K562 (cell line): Measurements from ENCODE around the gene CARMIL1. TPM values are rescaled to one million over a fixed set of nuclear protein-coding genes. Genes with fewer than 3 reads are reported as not detected.

Source experiments
- ATAC-seq: fragments of 200-7000 bp; cut with Tn5 transposase; 3 replicates; pipeline ENCODE4 v1.9.1; 2020; ENCODE audit warnings: moderate library complexity
- BruUV-seq: library from RNA; stranded (reverse); fragments of 400-500 nt; replicated peaks from 2 replicates; lab custom pipeline; 2021; lab: Mats Ljungman, UMichigan
- CTCF ChIA-PET: fragments of 300-600 bp; formaldehyde crosslinking; extraction: SDS; loops from one replicate; lab custom pipeline; 2021; ENCODE audit warnings: low intra/inter-chr PET ratio; lab: Yijun Ruan, JAX
- POLR2A ChIA-PET: fragments of 300-600, 350-650 bp; sonication (Branson Sonifier 250); formaldehyde crosslinking; extraction: SDS; loops from one replicate; lab custom pipeline; 2021; ENCODE audit warnings: antibody characterized with exemption, inconsistent platforms; lab: Yijun Ruan, JAX
- DNase-seq, 4 experiments: peaks; one replicate each; pipeline versions ENCODE4 v3.0.0 to v3.0.0-alpha.2; 2011 to 2018; ENCODE audit warnings: low spot score in 3 of 4, mixed read lengths in 3 of 4; ENCODE audit errors: extremely low read depth in 1 of 4
- FAIRE-seq: peaks from 2 replicates; lab custom pipeline; 2011; peaks lifted over from hg19 to GRCh38; lab: Jason Lieb, UNC
- H2AFZ ChIP-seq: 2 replicates; pipeline ENCODE4 v1.6.0; 2011; ENCODE audit warnings: low read depth, low read length, control low read depth, inconsistent platforms
- H3K27ac ChIP-seq: fragments of 200-600 bp; 3 replicates; pipeline ENCODE4 v1.8.0; 2011; ENCODE audit warnings: low read depth, mild to moderate bottlenecking, control low read depth, inconsistent platforms, low read length, moderate library complexity, mixed read lengths; ENCODE audit errors: extremely low read depth
- H3K27me3 ChIP-seq, 2 experiments: fragments of 300-600 bp in 1 of 2; 2 replicates in 1 of 2; 3 replicates in 1 of 2; pipeline versions ENCODE4 v1.6.0 to v1.8.0; 2011; ENCODE audit warnings: inconsistent platforms in 2 of 2, low read length in 2 of 2, mild to moderate bottlenecking in 1 of 2, mixed read lengths in 1 of 2, moderate library complexity in 1 of 2; ENCODE audit not compliant: control insufficient read depth in 2 of 2, insufficient read depth in 2 of 2
- H3K36me3 ChIP-seq: fragments of 300-600 bp; 3 replicates; pipeline ENCODE4 v1.8.0; 2011; ENCODE audit warnings: mild to moderate bottlenecking, low read length, inconsistent platforms; ENCODE audit not compliant: control insufficient read depth, insufficient read depth
- H3K4me1 ChIP-seq, 2 experiments: fragments of 200-600 bp in 1 of 2; replicated peaks in 1 of 2; 2 replicates in 1 of 2; 3 replicates in 1 of 2; pipeline versions ENCODE4 v1.5.1 to v1.8.0; 2011; ENCODE audit warnings: inconsistent platforms in 2 of 2, low read length in 2 of 2, mild to moderate bottlenecking in 1 of 2, mixed read lengths in 1 of 2, moderate library complexity in 1 of 2; ENCODE audit not compliant: control insufficient read depth in 2 of 2, insufficient read depth in 2 of 2
- H3K4me2 ChIP-seq: 2 replicates; pipeline ENCODE4 v1.6.1; 2011; ENCODE audit warnings: low read length, control low read depth, inconsistent platforms, mixed read lengths; ENCODE audit not compliant: insufficient read depth
- H3K4me3 ChIP-seq: fragments of 200-600 bp; sonication (generic), shearing (Covaris generic); 2 replicates; pipeline ENCODE4 v1.5.1; 2016; ENCODE audit warnings: control low read depth, inconsistent platforms
- H3K79me2 ChIP-seq: fragments of 200-600 bp; 3 replicates; pipeline ENCODE4 v1.8.0; 2011; ENCODE audit warnings: low read length, inconsistent platforms; ENCODE audit not compliant: control insufficient read depth, insufficient read depth
- H3K9ac ChIP-seq, 2 experiments: 2 replicates each; pipeline versions ENCODE4 v1.6.0 to v1.6.1; 2011; ENCODE audit warnings: low read depth in 2 of 2, low read length in 2 of 2, control low read depth in 1 of 2, inconsistent platforms in 1 of 2, mild to moderate bottlenecking in 1 of 2, mixed read lengths in 1 of 2; ENCODE audit not compliant: insufficient read depth in 1 of 2
- H3K9me1 ChIP-seq: one replicate; pipeline ENCODE4 v1.6.0; 2011; ENCODE audit warnings: inconsistent platforms, mild to moderate bottlenecking, low read length, moderate library complexity; ENCODE audit not compliant: control insufficient read depth, insufficient read depth
- H3K9me3 ChIP-seq: replicated peaks from 2 replicates; pipeline ENCODE4 v1.5.1; 2011; ENCODE audit warnings: low read depth, low read length, inconsistent platforms; ENCODE audit not compliant: control insufficient read depth, insufficient read depth
- H4K20me1 ChIP-seq: replicated peaks from 2 replicates; pipeline ENCODE4 v1.6.1; 2011; ENCODE audit warnings: low read length, inconsistent platforms, mixed read lengths; ENCODE audit not compliant: control insufficient read depth, insufficient read depth
- CEBPB ChIP-seq: fragments of 450-650 bp; IDR thresholded peaks from 2 replicates; pipeline ENCODE4 v1.6.1; 2016; ENCODE audit warnings: missing genetic modification characterization, missing compliant biosample characterization
- DMBX1 ChIP-seq: fragments of 250-450 bp; sonication (Bioruptor Pico); IDR thresholded peaks from 2 replicates; pipeline ENCODE4 v1.8.0; 2022; ENCODE audit warnings: inconsistent platforms, mild to moderate bottlenecking, moderate library complexity, borderline replicate concordance
- ESRRB ChIP-seq: fragments of 250-450 bp; sonication (Bioruptor Pico); IDR thresholded peaks from 2 replicates; pipeline ENCODE4 v1.5.0; 2020; ENCODE audit warnings: mild to moderate bottlenecking, moderate library complexity, borderline replicate concordance
- HDAC6 ChIP-seq: IDR thresholded peaks from 2 replicates; pipeline ENCODE4 v1.6.1; 2012; ENCODE audit warnings: low read depth, mild to moderate bottlenecking, control low read depth, inconsistent platforms, low read length, moderate library complexity
- HMG20B ChIP-seq: fragments of 250-450 bp; sonication (Bioruptor Pico); IDR thresholded peaks from 2 replicates; pipeline ENCODE4 v1.5.0; 2021; ENCODE audit warnings: mild to moderate bottlenecking
- L3MBTL2 ChIP-seq: fragments of 450-650 bp; IDR thresholded peaks from 2 replicates; pipeline ENCODE4 v1.6.1; 2016; ENCODE audit warnings: mild to moderate bottlenecking, moderate library complexity
- MCM3 ChIP-seq: fragments of 450-650 bp; IDR thresholded peaks from 2 replicates; pipeline ENCODE4 v1.6.1; 2016
- SRSF1 ChIP-seq: fragments of 200-400 bp; formaldehyde crosslinking; IDR thresholded peaks from 2 replicates; pipeline ENCODE4 v1.6.1; 2017; ENCODE audit warnings: mild to moderate bottlenecking, low read depth, low read length, moderate library complexity
- ZNF280A ChIP-seq: fragments of 450-650 bp; IDR thresholded peaks from 2 replicates; pipeline ENCODE4 v1.6.1; 2018; ENCODE audit warnings: mild to moderate bottlenecking, low read depth; ENCODE audit not compliant: partially characterized antibody
- ZNF699 ChIP-seq: fragments of 250-450 bp; sonication (Bioruptor Pico); IDR thresholded peaks from 2 replicates; pipeline ENCODE4 v1.8.0; 2021; ENCODE audit warnings: mild to moderate bottlenecking, moderate library complexity; ENCODE audit not compliant: insufficient replicate concordance
- ZNF830 ChIP-seq: fragments of 250-450 bp; sonication (Bioruptor Pico); IDR thresholded peaks from 2 replicates; pipeline ENCODE4 v1.5.0; 2021; ENCODE audit warnings: mild to moderate bottlenecking
- WGBS: fragments of 100-300 bp; shearing (Covaris generic); methylation state at CpG from one replicate; pipeline ENCODE4 v1.1.6; 2016; ENCODE audit warnings: low coverage, mixed read lengths; ENCODE audit not compliant: insufficient coverage; ENCODE audit errors: missing lambda C conversion rate; 5-methylcytosine and 5-hydroxymethylcytosine counted together
- in situ Hi-C: fragments of 300-500 bp; cut with MboI; formaldehyde crosslinking; loops from 4 replicates; pipeline ENCODE4 v1.15.0; 2018; ENCODE audit warnings: inconsistent platforms, mixed read lengths
- intact Hi-C: fragments of 100-400 bp; cut with micrococcal nuclease; formaldehyde crosslinking; loops from 2 replicates; pipeline ENCODE4 v1.14.2; 2022
- polyA plus RNA-seq, 8 experiments: library from polyadenylated mRNA; depleted of rRNA in 4 of 8; stranded (reverse) in 5 of 8; unstranded in 3 of 8; fragments of >200 nt; fragmentation: Nextera tagmentation in 2 of 8; fragmentation: Illumina TruSeq in 1 of 8; extraction: Ambion mirVana in 2 of 8; extraction: Trizol in 1 of 8; gene quantifications; 2 replicates each; pipeline versions ENCODE4 v1.2.1 to v1.2.3, GENCODE V29; 2011 to 2014; ENCODE audit warnings: inconsistent platforms in 1 of 8, missing spikeins in 1 of 8
- total RNA-seq, 7 experiments: library from RNA; depleted of rRNA in 6 of 7; stranded (reverse); fragments of >200 nt in 6 of 7; fragmentation: Illumina TruSeq in 2 of 7; extraction: Trizol in 2 of 7; gene quantifications; 2 replicates each; pipeline versions ENCODE4 v1.2.1 to v1.2.3, GENCODE V29; 2011 to 2021; ENCODE audit warnings: low replicate concordance in 1 of 7
- TF ChIP-seq, protein P1 (sequence below): sonication (generic); formaldehyde crosslinking; IDR thresholded peaks from 2 replicates; pipeline ENCODE4 v1.8.1; 2022; ENCODE audit warnings: missing genetic modification reagents

CARMIL1 gene
- total and polyA plus RNA-seq, 9 of the 15 experiments (the other 6 are each of a cell fraction or from before 2014, with no cell fraction given): 0.04 to 0.32 (median 0.10) TPM; not detected in 1

DNA sequence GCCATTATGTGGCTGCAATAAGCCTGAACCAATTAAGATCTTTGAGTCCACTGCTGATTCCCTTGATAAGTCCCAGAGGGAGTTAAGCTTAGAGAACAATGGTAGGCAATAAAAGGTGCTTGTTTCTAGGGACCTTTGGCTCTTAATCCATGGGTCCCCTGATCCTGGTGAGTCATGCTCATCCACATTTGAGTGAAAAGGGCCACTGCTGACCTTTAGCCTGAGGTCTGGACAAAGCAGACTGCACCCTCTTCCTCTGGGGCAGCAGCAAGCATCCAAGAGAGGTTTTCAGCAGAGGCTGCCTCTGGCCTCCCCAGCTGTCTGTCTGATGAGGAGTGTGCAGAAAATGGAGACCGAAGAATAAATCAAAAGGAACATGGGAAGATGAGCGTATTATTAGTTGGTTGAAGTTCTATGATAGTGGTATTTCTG is 356.7 kb downstream of the CARMIL1 start (continued):
- no peak for TF ChIP-seq HMG20B (CRISPR knock-in tag)
- no peak for TF ChIP-seq ZNF830 (CRISPR knock-in tag)
- no peak for TF ChIP-seq MCM3
- TF ChIP-seq DMBX1 (CRISPR knock-in tag): no peak
- no peak for TF ChIP-seq ZNF699

DNA sequence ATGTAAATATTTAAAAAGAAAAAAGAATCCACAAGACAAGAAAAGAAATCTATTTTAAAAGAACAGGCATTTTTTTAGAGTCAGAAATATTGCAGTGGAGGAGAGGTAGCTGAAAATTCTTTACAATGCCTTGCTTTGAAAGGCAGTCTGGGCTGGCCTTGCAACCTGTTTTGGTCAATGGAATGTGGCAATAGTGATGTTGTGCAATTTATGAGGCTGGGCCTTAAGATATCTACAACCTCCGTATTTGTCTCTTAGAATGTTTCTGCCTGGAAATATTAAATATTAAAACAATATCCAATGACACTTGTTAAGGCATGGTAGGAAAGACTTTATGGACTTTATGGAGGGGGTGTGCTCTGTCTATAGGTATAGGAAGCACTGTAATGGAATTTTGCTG is 358.0 kb downstream of the CARMIL1 start:
- CTCF ChIA-PET: no interaction called here
- H3K9ac ChIP-seq: no peak overlapping the region
- TF ChIP-seq CEBPB (tag) (peak; percentile 75), HDAC6 (no peak), ZNF280A (no peak), SRSF1 (no peak), L3MBTL2 (no peak), ESRRB (CRISPR knock-in tag) (no peak)
- TF ChIP-seq, protein P1, sequence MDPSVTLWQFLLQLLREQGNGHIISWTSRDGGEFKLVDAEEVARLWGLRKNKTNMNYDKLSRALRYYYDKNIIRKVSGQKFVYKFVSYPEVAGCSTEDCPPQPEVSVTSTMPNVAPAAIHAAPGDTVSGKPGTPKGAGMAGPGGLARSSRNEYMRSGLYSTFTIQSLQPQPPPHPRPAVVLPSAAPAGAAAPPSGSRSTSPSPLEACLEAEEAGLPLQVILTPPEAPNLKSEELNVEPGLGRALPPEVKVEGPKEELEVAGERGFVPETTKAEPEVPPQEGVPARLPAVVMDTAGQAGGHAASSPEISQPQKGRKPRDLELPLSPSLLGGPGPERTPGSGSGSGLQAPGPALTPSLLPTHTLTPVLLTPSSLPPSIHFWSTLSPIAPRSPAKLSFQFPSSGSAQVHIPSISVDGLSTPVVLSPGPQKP (CRISPR knock-in tag): no peak
- BruUV-seq: no TSS peak
- in situ Hi-C loops: no loop called here
- DNase-seq (no peak), FAIRE-seq (no peak), ATAC-seq (no peak)
- H3K4me2 ChIP-seq: no peak overlapping the region
- no peaks in the 10 kb centered on the region for H3K9me3 ChIP-seq
- intact Hi-C loops: no loop called here
- H3K4me1 ChIP-seq: no peaks in the 10 kb centered on the region
- H3K36me3 ChIP-seq: no peaks in the 10 kb centered on the region
- H3K9me1 ChIP-seq: no peaks in the 10 kb centered on the region
- H3K4me3 ChIP-seq: no peak overlapping the region
- peaks cover 0 to 5% of the 10 kb centered on the region in 2 experiments; a peak in 1 of 5 replicates for H3K27me3 ChIP-seq
- POLR2A ChIA-PET: no interaction called here
- no peaks in the 10 kb centered on the region for H3K79me2 ChIP-seq
- WGBS: 5% methylated on average over 1 of the region's 1 CpG
- 0 out of 2 replicates have a peak, but pooled peaks cover 3% of the 10 kb centered on the region for H4K20me1 ChIP-seq
- H2AFZ ChIP-seq: no peak overlapping the region
- no peak overlapping the region for H3K27ac ChIP-seq
